HuH-7.5 (cell line): Measurements from ENCODE around the gene TMEM117.
"Not testable (repeated sequence)": the region's sequence is repeated elsewhere in the genome, so short reads cannot be mapped to it uniquely, and the experiment has no call there.

Source experiments
- DNase-seq: peaks from one replicate; pipeline ENCODE4 v3.0.0; 2011; ENCODE audit warnings: low spot score

Gene TMEM117

DNA sequence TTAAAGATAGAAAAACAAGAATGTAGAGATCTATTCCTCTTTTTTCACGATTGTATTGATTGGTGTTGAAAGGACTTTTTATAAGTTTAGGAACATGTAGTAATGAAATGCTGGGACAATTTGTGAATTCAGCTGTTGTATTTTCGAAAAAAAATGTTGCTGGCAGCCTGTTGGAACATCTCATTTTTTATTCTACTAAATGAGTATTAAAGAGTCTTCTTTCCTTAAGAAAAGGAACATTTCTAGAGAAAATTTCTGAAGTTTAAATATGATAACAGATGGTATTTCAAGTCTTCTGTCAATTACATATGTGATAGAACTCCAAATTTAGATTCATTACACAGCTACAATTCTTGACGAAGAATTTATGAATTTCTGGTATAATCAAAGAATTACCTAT, 189.6 kb downstream of the TMEM117 start:
- no peak for DNase-seq

DNA sequence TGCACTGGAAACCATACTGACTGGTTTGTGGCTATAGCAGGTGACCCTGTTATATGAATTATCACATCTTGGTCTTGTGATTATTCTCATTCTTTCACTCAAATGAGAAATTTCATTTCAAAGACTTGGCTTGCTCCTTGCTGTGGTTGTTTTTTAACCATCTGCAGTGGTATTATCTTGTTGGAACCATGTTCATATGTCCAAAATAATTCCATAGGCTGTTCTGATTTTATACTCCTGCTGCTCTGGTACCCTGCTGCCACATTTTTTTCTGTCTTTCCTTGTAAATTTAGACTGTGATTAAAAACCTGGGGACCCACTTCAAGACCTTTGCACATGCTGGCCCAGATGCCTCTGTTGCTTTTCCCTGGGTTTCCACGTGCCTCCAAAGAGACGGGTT, 190.2 kb downstream of the TMEM117 start:
- no peak for DNase-seq

DNA sequence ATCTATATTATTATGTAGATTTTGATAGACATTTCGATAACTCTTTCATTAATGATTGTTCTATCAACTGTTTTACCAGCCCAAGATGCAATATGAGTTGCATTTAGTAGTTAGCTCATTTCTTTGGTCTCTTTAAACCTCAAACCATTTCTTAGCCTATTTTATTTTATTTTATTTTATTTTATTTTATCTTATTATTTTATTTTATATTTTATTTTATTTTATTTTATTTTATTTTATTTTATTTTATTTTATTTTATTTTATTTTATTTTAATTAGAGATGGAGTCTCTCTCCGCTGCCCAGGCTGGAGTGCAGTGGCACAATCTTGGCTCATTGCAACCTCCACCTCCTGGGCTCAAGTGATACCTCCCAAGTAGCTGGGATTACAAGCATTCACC, 191.0 kb downstream of the TMEM117 start:
- DNase-seq = not testable (repeated sequence)

DNA sequence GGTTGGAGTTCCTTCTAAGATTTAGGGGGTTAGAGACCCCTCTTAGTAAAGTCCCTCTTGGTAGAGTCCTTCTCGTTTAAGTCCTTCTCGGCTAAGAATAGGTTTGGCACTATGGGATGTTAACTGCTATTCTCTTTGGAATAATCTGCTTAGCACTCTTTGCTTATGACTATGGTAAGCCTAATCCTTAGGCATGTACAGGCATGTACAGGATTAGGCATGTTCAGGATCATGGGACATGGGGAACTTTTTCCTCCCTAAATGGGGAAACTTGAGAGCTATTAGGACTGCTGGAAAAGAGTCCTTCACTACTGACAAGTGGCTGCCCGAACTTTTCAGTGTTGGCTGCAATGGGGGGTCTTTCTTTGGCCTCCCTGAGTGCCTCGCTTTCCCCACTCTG, 193.3 kb downstream of the TMEM117 start:
- DNase-seq = no peak

DNA sequence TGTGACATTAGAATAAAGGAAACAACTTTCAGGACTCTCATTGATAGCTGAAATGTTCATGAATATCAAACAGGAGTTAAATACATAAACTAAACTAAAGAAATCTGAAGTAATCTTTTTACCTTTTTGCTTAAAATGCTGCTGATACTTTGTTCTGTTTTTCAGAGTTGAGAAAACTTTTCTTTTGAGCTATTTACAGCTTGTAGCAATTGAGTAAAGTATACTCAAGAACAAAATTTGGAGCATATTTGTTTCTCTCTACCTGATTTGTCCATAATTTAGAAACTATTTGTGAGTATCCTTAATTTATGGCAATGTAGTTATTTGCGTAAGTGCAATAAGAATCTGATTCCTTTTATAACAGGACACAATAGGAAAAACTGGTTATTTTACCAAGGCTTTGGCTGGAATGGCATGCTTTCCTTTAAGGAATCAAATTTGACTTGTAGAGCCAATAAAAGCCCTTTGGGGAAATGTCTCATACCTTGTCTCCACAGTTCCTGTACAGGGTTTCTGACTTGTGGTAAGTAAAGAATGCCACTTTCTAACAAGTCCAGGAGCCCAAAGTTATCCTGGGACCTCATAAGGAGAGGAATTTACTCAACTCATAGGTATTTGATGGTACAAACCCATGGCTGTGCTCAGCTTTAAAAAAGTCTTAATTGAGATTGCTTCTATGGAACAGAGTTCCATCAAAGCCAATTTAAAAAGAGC, 195.7 kb downstream of the TMEM117 start:
- DNase-seq = no peak

DNA sequence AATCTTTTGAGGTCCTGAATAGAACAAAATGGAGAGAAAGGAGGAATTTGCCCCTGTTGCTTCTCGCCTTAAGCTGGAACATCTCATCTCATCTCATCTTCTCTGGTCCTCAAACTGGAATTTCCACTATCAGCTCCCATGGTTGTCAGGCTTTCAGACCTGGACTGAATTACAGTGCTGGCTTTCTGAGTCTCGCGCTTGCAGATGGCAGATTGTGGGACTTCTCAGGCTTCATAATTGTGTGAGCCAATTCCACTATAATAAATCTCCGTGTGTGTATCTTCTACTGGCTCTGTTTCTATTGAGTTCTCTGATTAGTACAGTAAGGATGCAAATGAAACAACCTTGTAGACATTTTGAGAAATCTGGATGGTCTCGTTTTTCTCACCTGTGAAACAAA, 199.0 kb downstream of the TMEM117 start:
- no peak for DNase-seq

DNA sequence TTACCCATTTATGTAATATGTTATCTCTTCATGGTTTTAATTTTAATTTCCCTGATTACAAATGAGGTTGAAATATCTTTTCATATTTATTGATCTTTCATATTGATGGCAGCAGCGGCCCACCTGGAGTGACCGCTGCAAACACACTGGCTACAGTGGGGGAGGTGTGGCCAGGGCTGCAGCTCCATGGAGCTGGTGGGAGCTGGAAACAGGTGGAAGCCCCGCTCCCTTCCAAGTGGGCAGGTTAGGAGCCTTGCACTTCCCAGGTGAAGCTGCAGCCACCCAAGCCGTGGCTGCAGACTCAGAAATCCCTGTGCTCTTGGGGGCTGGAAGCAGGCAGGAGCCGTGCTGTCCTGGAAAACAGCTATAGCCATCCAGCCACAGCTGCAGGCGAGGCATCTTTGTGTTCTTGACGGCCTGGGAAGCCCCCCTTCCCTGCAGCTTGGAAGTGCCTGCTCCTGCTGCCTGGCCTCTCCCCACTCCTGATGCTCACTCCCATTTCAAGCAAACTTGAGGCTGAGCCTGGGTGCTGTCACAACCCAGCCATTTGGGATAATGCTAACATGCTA, 201.1 kb downstream of the TMEM117 start:
- no peak for DNase-seq

DNA sequence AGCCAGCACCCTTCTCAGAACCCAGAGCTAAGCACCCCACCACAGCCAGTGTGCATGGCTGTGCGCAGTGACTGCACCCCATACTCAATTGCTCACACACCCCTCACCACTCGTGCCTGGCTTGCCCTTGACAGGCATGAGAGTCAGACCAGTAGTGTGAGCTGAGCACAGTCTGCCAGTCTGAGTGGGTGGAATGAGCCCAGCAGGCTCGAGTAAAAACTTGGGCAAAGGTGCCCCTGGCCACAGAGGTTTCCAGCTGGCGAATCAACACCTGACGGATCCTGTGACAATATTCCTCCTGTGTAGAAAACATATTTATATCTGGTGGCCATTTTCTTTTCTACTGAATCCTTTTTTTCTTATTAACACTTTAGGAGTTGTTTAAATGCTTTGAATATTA, 202.5 kb downstream of the TMEM117 start:
- no peak for DNase-seq

DNA sequence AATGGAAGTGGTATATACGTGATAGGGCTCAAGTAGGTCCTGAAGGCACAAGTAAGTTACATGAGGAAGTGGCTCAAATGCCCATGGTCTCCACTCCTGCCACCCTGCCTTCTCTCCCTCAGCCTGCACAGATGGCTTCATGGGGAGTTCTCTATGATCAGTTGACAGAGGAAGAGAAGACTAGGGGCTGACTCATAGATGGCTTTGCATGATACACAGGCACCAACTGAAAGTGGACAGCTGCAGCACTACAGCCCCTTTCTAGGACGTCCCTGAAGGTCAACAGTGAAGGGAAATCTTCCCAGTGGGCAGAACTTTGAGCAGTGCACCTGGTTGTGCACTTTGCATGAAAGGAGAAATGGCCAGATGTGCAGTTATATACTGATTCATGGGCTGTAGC, 208.6 kb downstream of the TMEM117 start:
- DNase-seq = not testable (repeated sequence)

DNA sequence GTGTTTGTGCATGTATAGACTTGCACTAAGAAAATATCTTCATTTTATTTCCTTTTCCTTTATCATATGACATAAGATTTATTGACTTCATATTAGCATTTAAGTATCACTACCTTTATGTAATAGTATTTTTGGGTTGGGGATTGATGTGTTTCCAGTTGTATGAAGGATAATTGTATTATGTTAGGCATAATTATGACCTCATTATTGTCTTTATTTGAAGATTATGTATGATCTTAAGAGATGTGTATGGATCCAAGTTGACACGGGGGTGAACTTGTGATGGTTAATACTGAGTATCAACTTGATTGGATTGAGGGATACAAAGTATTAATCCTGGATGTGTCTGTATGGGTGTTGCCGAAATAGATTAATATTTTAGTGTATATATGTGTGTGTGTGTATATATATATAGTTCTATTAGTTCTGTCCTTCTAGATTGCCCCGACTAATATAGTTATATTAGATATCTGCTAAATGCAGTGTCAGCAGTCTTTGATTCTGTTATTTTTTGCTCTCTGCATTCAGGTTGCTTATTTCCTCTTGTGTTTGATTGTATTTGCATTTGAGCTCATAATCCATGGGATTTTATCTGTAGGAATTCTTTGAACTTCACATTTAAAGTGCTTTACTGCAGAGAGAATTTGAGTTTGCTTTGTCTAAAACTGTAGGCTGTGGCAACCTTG, 211.0 kb downstream of the TMEM117 start:
- DNase-seq = no peak

DNA sequence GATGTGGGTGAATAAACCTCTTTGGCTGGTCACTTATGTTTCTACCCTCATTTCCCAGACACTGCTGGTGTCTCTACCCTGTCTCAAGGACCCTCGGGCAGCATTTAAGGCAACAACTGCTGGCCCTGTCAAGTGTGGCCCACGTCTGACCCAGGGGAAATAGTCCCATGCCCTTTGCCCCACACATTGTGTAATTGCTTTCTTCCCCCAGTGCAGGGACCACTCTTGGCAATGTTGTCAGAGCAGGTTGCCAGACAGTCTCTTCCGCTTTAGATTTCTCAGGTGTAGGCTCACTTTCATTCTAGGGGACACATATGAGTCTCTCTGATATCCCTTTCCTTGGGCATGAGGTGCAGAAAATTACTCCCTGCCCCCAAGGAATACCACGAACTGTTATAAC, 216.7 kb downstream of the TMEM117 start:
- no peak for DNase-seq

DNA sequence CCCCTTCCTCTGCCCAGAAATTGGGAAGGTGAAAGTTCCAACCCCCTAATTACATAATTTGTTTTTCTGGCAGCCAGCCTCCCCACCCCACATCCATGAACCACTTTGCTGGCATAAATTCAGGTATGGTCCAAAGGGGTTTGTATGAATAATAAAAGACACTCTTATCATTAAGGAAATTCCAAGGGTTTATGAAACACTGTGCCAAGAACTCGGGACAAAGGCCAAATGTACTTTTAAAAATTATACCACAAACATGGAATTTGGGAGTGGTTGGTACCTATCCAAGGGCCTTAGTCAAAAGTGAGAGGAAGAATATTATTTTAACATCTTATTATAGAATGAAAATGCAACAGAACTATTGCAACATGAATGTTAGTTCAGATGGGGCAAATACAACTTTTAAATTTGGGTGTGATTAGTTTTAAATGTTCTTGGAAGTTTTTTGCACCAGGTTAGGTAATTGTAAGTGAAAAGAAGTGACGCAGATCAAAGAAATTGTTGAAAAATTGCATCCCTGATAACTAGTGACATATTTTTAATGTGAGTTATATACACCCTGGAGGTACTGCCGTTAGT, 217.8 kb downstream of the TMEM117 start:
- no peak for DNase-seq

DNA sequence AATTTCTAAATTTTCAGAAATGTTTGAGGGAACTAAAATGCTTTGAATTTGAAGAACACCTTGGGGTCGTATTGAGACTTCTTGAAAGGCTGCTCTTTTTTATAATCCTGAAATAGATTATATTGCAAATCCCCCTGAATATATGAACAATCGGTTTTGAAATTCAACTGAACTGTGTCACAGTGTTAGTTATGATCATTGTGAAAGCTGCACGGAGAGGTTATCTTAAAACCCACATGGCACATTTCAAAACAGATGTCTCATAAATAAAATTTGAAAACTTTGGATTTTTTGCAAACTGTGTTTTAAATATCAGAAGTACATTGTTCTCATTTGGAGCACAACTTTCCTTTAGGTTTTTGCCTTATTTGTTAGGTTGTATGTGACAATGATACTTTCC, 218.4 kb downstream of the TMEM117 start:
- no peak for DNase-seq

DNA sequence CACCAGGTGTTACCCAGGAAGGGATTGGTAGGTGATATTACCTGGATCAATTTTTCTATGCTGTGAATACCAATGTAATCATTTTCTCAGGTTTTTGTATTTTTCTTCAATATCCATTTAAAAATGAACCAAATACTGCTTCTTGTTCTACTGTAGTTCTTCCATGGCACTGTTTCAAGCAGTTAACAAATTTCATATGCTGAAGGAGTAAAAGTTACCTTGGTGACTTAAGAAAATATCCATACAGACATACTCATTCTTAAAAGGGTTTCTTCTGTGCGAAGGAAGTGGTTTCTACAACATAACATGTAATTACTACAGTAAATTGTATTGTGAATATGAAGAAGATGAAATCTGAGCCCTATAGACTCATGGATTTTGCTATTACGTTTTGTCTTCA, 222.5 kb downstream of the TMEM117 start:
- no peak for DNase-seq

DNA sequence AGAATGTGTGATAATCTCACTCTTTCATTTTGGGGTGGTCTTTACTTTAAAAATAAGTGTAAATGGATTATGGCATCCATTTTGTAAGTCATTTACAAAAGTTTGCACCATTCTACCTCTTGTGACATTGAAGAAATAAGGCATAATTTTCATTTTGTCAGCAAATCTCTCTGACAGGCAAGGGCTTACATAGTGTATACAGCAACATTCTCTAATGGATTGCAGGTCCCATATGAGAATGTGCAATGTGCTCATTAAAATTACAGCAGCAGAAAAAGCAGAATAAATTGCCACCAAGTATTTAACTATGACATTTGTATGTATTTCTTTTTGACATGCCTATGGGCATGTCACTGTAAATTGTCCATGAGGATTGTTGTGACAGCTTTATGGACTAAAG, 223.6 kb downstream of the TMEM117 start:
- DNase-seq = no peak

DNA sequence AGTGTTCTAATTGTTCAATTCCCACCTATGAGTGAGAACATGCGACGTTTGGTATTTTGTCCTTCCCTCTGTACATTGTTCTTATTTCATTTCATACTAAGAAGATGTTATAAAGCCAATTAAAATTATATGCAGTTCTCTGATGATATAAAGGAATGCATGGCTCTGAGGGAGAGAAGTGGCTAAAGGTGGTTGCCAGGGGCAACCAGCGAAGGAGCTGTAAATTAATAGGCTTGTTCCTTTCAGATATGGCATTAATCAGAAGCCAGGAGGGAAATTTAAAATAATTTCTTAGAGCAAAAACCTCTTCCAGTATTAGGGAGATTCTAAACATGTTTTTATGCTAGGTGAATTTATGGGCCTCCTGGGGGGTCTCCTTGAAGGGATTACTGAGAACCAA, 227.8 kb downstream of the TMEM117 start:
- DNase-seq = no peak

DNA sequence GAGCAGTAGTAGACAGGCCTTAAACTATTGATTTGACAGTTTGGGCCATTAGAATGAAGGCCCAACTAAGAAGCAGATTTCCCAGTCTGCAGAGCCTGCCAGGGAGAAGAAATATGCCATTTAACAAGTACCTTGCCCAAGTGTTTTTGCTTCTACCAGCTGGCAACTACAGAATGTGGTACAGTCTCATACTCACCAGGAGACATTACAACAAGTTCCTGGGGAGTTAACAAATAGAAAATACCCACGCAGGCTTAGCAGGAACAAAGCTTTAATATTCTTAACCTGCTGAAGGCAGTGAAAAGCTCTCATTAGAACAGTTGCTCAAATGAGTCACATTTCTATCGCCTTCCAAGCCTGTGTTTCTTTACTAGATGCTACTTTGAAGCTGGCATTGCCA, 241.0 kb downstream of the TMEM117 start:
- DNase-seq = no peak

DNA sequence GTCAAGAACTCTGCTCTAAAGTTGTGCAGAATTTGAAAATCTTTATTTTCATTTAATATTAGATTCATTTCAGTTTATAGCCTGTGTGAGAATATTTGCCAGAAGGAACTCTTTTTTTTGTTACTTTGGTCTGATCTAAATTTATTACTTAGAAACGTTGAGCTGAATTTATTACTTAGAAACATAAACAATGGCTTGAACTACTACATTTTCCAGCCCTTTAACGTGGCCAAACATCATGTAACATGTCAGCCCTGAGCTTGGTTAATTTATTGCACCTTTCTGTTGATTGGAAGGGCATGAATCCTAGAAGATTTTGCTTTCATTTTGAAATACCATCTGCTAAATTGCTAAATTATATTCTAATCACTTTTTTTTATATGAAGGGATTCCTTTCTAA, 241.4 kb downstream of the TMEM117 start:
- DNase-seq = no peak

DNA sequence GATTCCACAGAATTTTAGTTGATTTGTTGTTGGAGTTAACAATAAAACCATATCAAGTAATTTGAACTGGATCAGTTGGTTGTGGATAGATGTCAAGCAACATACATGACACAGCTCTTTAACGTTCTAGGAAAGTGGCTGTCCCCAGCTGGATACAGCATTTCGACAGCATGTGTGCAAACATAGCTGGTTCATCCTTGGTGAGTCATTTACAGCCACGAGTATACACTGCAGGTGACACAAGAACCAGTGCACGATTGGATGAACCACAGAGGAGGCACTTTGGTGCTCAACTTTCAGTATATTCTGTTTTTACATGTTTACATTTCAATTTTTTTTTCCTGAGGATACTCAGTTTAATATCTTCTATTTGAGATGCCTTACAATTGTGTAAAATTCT, 242.4 kb downstream of the TMEM117 start:
- DNase-seq = no peak

DNA sequence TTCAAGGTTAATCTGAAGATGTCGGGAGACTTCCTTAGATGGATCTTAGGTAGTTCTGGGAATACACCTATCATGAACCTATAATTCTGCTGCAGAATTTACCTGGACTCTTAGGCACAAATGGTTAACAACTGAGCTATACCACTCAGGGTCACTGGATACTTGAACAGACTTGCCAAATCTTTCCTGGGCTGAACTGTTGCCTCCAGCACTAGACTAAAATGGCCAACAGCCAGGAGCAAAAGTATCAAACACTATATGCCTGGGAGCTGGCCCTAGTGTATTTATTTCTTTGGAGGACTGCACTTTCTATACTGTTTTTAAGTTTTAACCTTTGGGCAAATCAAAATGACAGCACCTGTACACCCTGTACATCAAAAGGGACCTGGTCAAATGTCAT, 252.8 kb downstream of the TMEM117 start:
- DNase-seq = no peak

DNA sequence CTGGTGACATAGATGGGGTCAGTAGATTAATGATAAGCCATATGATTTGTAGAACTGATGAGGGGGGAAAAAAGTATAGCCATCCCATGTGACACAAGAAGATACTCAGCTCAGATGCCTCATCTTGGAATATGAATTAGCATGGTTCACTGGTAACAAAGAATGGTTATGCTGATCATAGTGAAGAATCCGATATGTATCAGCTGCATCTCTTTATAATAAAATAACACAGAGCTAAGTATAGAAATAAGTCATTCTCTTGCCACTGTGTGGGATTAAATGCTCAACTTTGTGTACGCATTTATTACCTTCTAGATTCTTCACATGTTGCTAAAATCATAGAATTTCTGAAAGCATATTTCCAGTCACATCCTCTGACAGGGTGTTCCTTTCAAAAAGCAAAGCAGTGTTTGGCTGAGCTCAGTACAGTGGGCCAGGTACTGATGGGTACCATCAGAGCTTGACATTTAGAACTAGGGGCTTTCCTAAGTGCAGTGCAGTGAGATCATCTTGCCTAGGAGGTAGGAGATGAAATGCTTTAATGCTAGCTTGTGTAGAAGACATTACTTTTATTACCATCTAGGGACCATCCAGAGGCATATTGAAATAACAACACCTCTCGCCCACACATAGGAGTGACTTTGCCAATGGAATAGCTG, 256.2 kb downstream of the TMEM117 start:
- DNase-seq = no peak

DNA sequence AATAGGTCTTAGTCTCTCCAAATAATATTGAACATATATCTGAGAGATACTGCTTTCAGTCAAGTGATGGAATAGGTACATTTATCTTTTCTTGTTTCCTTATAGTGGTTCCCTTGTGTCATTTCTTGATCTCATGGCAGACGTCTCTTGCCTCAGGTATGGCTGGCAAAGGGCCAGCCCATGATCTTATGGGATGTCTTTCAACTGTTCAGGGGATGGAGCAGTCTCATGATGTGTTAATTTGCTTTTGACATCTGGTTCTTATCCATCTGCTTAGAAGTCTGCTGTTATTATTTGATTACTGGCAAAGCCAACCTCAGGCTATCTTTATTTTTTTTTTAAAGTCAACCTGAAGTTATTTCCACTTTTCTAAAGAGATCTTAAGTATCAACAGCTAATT, 262.9 kb downstream of the TMEM117 start:
- DNase-seq = no peak

DNA sequence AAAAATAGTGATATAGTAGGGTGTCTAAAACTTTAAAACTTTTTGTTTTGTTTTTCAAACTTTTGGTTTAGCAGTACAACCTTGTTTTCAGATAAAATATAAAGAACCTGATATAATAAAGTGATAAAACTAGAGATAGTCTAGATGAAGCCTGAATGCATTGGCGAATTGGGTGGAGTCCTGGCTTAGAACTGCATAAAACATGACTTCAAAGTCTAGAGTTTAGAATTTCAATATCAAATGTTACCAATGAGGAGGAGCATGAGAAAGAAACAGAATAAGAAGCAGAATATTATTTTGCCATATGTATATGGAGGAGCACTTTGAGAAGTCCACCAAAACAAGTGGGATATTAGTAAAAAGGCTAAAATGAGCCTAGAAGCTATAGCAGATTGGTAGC, 263.6 kb downstream of the TMEM117 start:
- no peak for DNase-seq
